Effector CD4-positive, alpha-beta T cell (primary cell): Measurements from ENCODE around the gene BABAM2.
"Not testable (repeated sequence)": the region's sequence is repeated elsewhere in the genome, so short reads cannot be mapped to it uniquely, and the experiment has no call there.

ENCODE experiments used
- DNase-seq: peaks from one replicate; pipeline ENCODE4 v3.0.0-alpha.2; 2020

Gene BABAM2

DNA sequence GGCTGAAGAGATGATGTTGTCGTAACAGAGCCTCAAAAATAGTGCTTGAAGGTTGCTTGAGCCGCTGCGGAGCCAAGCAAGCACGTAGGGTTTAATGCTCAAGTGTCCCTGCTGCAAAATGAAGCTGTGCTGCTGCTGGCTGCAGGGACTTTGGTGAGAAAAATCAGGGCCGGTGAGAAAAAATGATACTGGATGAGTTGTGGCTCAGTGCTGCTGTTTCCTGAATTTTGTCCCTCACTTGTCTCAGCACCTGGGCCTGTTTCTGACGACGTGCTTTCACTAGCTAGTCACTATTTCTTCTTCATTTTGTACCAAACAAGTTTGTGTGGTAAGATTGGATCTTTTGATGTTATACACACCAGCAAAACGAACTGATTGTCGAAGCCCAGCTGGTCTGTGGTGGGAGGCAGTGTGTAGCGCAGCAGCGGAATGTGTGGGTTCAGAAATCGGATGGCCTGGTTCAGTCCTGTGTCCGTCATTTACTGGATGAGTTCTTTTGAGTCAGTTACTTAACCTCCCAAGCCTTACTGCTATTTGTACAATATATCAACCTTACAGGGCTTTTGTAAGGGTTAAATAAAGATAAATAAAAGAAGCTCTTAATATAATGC lies 329.3 kb downstream of the BABAM2 start:
- no peak for DNase-seq

- no peak for DNase-seq
Measured at GRCh38 chr2:28224648-28225472, 334.3 kb downstream of the BABAM2 start.

DNA sequence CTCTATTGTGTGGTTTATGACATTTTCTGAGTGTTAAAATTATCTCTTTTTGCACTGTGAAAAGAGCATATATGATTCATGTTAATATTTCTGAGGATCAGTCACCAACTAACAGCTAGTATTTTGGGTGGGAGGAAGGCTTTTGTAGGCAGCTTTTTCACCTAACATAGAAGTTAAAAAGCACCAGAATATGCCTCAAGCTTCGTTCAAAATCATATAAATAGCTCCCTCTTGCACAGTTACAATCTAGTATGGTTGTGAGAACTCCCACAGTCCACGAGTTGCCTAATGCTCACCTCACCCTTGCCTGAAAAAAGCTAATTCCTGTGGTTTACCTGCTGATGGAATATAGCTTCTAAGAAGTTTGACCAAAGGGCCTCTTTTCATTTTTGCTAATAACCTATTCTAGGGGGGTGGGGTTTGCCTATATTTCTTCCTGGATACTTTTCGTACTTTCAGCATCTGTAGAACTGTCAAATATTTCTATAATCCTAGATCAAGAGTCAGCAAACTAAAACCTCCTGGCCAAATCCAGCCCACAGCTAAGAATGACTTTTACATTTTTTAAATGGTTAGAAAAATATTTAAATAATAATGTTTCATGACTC lies 335.0 kb downstream of the BABAM2 start:
- no peak for DNase-seq

DNA sequence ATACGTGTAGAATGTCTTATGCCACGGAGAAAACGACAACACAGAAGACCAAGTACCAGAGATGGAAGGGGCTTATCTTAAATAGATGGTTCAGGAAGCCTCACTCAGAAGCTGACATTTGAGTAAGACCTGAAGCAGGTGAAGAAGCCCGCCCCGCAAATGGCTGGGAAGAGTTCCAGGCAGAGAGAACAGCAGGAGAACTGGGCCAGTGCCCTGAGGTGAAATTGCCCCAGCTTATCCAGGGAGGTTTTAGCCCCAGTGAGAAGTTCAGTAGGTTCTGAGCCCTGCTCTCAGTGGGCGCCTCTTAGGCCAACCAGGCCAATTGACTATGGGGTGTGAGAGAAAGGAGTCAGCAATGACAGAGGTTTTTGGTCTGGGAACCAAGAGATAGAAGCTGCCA lies 336.0 kb downstream of the BABAM2 start:
- DNase-seq: no peak

GRCh38 chr2:28227498-28227897 lies 337.0 kb downstream of the BABAM2 start:
- DNase-seq: no peak

- no peak for DNase-seq
Measured at GRCh38 chr2:28228434-28228995, 338.0 kb downstream of the BABAM2 start.

DNA sequence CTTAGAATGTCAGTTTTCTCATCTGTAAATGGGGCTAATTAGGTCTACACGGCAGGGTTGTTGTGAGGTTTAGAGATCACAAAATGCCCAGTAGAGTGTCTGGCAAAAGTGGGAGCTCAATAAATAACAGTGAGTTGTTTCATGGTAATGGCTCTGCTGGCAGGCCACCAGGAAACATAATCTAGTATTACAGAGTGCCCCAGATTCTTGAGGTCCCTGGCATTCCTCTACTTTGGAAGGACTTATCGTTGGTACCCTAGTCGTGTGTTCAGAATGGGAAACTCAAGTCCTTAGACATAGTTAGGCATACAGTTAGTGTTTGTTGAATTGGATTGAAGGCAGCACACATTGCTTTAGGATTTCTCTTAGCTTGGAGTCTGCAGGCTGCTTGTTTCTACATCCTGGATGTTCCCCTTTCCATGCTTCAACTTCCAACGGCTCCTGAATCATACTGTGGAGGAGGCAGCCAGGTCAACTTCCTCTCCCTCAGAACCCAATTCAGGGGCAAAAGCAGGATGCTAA lies 340.6 kb downstream of the BABAM2 start:
- no peak for DNase-seq

DNA sequence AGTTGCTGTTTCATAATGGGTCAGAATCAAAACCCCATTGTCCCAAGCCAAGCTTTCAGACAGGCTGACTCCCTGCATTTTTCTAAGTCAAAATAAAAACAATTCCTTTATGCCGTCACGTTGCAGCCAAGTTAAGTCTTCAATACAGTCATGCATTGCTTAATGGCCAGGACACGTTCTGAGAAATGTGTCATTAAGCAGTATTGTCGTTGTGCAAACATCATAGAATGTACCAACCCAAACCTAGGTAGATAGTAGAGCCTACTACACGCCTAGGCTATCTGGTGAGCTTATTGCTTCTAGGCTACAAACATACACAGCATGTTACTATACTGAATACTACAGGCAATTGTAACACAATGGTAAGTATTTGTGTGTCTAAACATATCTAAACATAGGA lies 341.8 kb downstream of the BABAM2 start:
- DNase-seq: no peak

DNA sequence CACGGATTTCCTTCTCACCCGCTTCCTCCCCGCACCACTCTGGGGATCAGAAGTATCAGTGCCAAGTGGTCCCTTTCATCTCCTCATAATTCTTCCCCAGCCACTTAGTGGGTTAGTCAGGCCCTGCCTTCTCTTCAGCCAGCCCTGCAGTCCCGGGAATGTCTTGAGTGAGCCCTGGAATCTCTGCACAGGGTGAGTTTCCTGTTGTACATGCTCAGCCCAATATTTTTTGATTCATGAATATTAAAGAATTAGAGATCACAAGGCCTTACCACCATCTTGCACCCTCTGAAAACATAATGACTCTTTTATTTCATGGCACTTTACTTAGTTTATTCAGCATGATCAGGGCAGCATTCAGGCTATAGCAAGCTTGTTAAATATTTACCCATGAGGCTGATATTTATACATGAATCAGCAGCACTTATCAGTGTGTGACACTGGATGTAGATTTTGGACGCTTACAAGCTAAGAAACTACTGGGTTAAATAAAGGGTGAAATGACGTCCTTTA lies 342.7 kb downstream of the BABAM2 start:
- DNase-seq: no peak

GRCh38 chr2:28234807-28235206 lies 344.3 kb downstream of the BABAM2 start:
- no peak for DNase-seq

DNA sequence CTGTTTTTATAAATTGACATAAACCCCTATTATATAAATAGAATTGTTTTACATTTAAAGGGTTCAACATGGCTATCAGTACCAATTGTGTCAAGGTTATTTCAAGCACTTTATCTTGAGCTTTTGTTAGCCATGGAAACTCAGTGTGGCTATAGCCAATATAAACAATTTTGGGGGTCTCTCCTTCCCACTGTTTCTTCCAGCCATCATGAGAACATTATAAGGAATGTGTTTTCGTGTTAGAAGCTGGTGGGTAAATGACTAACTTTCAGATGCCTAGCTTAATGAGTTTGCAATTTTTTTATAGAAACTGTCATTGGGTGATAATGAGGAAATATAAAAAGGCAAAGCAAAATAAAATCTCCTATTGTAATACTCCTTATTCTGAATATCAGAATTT lies 348.7 kb downstream of the BABAM2 start:
- no peak for DNase-seq

- no peak for DNase-seq
Measured at GRCh38 chr2:28240937-28241336, 350.4 kb downstream of the BABAM2 start.

DNA sequence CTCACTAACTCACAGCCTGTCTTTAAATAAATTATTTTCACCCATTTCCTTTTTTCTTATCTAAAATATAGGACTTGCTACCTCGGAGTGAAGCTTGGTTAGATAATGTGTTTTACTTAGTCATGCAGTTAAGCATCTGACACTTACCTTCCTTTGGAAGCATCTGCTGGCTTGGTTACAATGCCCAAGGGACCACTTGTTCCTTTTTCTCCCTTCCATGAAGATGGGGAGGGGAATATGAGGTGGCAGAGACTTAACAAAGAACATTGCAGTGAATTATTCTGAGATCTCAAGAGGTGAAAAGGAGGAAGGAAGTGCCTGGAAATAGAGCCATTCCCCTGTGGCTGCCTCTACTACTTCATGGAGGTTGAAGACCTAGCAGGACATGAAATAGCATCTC lies 356.8 kb downstream of the BABAM2 start:
- no peak for DNase-seq

DNA sequence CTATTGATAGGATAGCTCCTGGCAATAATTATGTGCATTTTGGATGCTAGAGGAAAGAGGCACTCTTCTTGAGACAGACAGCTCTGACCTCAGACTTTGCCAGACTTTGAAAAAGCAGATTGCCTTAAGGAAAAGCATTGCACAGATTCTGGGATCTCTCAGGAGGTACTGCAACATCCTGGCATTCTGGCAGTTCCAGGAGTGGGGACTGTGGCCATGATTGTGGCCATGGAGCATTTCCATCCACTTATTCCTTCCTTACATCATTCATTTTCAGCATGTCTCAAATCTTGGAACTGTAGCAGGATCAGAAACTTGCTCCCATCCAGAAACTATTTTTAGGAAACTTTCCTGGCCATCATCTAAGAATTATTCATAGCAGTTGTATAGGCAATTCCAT lies 357.2 kb downstream of the BABAM2 start:
- no peak for DNase-seq

DNA sequence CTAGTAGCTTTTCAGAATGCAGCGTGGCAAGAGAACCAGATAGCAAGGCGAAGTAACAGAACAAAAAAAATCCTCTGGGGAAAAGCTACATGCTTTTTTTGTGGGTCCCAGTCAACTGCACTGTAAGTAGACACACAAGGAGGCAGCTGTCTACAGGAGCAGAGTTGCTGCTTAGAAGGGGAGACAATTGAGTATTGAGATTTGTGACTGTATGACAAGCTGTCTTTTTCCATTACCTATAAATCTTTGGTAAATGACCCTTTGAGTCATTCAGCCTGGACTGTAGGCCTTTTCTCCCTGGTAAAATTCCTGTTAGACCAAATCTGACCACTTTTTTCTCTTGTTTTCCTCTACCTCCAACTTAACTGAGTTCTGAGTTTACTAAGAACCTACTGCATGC lies 358.0 kb downstream of the BABAM2 start:
- DNase-seq: no peak

GRCh38 chr2:28250006-28250405 lies 359.5 kb downstream of the BABAM2 start:
- DNase-seq: no peak

- DNase-seq: no peak
Measured at GRCh38 chr2:28251337-28251736, 360.8 kb downstream of the BABAM2 start.

- no peak for DNase-seq
Measured at GRCh38 chr2:28252311-28252710, 361.8 kb downstream of the BABAM2 start.

DNA sequence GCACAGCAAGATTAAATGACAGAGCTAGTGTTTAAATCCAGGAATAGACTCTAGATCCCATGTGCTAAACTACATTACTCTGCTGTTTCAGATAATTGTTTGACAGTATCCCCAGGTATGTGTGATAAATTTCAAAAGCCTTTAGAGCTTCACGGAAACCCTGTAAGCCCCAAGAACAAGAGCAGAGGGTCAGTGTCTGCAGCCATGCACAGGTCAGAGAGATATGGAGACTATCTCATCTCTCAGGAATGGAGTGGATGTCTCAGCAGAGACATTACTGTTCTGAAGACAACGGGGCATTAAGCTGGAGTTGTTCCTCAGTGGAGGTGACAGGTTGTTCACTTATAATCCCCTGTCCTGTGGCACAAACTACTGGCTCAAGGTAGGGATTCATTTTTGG lies 363.0 kb downstream of the BABAM2 start:
- no peak for DNase-seq

DNA sequence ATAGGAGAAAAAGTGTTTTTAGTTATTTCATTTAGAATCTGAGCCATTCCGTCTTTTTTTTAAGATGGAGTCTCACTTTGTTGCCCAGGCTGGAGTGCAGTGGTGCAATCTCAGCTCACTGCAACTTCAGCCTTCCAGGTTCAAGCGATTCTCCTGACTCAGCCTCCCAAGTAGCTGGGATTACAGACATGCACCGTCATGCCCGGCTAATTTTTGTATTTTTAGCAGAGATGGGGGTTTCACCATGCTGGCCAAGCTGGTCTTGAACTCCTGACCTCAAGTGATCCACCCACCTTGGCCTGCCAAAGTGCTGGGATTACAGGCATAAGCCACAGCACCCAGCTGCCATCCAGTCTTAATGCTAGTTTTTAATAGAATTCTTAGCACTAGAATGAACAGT lies 364.7 kb downstream of the BABAM2 start:
- DNase-seq: not testable (repeated sequence)

- DNase-seq: no peak
Measured at GRCh38 chr2:28257182-28257581, 366.7 kb downstream of the BABAM2 start.

DNA sequence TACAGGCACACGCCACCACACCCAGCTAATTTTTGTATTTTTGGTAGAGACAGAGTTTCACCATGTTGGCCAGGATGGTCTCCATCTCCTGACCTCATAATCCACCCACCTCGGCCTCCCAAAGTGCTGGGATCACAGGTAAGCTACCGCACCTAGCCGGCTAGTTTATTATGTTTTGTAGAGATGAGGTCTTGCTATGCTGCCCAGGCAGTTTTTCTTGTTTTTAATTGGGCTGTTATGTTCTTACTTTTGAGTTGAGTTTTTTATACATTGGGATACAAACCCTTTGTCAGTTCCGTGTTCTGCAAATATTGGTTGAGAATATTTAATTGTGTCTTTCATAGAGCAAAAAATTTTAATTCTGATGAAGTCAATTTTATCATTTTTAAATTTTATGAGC lies 368.7 kb downstream of the BABAM2 start:
- DNase-seq: not testable (repeated sequence)

DNA sequence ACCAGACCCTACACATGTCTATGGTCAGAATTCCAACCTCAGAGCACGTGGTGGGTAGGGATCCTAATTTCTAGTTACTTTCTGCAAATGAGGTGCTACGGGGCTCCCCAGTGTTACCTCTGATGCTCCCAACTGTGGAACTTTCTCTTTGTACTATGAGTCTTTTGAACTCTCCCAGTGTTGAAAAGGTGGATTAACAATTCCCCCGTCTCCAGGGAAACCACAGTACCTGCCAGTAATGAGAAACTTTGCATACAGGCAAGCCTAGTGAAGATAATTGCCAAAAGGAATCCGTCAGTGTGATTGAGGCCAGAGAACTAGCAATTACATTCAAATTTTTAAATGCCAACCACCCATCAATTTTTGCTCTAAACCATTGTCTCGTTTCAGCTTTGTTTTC lies 373.2 kb downstream of the BABAM2 start:
- no peak for DNase-seq
